ENCODE data around the gene FOXD2.

FOXD2 gene

DNA sequence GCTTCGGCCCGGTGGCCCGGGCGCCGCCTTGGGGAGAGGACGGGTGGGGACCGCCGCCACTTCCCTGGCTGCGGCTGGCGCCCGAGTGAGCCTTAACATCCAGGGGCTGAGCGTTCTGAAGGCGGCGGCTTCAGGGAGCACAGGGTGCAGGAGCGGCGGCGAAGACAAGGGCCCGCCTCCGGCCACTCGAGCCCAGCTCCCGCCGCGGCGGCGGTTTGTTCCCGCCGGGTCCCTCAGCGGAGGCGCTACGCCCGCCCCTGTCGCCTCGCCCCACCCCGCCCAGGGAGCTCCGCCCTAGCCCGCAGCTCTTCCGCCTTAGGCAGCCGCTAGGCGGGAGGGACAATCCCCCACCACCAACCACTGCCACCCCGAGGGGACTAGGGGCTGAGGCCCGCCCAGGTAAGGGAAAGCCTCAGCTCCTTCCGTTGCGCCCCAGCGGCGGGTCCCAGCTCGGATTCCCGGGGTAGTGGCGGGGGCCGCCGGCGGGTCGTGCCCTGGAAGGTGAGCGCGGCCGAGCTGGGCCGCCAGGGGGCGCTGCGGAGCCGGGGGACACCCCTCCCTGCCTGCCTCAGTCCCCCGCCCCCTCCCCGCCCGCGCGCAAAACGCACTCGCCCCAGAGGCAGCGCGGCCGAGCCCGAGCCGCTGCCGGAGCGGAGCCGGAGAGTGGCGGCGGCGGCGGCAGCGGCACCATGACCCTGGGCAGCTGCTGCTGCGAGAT lies at the start of gene FOXD2:
Gene FOXD2 (plus strand): TSS at position 598 of the 718 bp plus-strand sequence. CDS start 92 bp downstream, at position 690.
- intact Hi-C loops (cut with DNase I) = no loop called here
- DNase-seq = peak in 8 of 10 donors; percentile 48 to 92 (median 70)

DNA sequence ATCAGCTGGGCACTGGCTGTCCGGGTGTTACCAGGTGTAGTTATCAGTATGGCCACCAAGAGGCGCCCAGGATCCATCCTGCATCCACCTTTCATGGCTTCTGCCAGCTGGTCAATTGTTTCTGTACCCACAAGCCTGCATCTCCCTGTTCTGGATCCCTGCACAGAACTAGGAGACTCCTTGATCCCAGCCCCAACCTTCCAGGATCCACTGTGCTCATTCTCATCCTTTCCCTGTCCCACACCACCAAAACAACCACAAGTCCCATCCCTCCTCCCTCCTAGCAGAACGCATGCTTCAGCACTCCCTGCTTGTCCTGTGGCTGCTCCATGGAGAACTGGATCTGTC lies 49.0 kb upstream of the FOXD2 start:
- intact Hi-C loops (cut with DNase I) = no loop called here
- peak; percentile 45 to 94 (median 67) for DNase-seq

DNA sequence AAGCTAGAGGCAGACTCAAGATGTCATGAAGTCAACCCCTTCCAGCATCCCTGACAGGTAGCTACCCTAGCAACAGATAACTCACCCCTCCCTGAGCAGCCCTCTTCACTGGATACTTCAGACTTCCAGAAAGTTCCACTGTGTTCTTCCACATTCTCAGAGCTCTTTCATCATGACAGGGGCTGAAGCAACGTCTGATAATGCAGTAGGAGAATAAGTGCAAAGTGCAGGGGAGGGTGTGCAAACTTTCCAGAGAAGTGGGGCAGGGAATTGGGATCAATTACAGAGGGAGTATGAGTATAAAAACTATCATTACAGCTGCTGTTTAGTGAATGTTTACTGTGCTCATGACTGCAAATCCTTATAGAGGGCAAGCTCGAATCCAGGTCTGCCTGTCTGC lies 48.1 kb upstream of the FOXD2 start:
- intact Hi-C loops (cut with DNase I) = loop anchor here (5.0 kb wide), 1 partner anchor 323 kb away; no protein-coding TSS in a partner anchor
- DNase-seq = no peak

DNA sequence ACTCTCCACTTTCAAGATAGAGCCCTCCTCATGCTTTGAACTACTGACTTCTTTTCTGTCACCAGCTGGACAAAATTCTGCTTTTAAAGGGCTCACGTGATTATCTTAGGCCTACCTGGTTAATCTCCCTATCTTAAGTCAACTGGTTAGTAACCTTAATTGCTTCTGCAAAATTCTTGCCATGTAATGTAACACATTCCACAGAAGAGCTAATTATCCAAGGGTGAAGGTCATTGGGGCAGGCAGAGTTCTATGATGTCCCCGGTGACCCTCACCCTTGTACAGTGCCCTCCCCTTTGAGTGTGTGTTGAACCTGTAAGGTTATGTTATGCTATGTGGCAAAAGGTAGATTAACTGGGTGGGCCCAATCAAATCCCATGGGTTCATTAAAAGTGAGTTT lies 47.0 kb upstream of the FOXD2 start:
- intact Hi-C loops (cut with DNase I) = loop anchor here (5.0 kb wide), 1 partner anchor 321 kb away; no protein-coding TSS in a partner anchor
- DNase-seq = no peak

DNA sequence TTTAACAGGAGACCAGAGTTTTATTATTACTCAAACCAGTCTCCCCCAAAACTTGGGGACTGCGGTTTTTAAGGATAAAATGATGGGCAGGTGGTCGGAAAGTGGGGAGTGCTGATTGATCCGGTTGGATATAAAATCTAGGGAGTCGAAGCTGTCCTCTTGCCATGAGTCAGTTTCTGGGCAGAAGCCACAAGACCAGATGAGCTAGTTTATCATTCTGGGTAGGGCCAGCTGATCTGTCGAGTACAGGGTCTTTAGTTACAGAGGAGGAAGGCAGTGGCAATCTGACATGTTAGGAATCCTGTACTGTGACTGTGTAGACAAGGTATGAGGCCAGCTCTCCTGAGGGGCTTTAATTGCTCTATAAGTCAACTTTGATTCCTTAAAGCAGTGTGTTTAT lies 44.7 kb upstream of the FOXD2 start:
- intact Hi-C loops (cut with DNase I) = loop anchor here (5.0 kb wide), 1 partner anchor 319 kb away; no protein-coding TSS in a partner anchor
- no peak for DNase-seq

DNA sequence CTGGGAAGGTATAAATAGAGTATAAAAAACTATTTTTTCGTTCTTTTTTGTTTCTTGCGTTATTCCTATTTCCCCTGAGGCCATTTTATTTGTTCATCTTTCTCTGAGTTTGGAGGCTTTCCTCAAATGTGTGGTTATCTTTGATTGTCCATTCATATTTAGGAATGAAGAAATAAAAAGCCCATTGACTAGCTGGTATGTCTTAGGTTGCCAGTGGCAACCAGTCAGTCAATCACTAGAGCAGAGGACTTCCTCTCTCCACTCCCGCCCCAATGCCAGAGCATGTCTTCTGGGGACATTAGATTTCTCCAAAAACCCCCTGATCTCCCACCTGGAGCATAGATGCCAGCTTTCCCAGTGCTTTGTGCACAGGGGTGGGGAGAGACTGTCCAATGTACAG lies 42.4 kb upstream of the FOXD2 start:
- DNase-seq = no peak
- intact Hi-C loops (cut with DNase I) = no loop called here

DNA sequence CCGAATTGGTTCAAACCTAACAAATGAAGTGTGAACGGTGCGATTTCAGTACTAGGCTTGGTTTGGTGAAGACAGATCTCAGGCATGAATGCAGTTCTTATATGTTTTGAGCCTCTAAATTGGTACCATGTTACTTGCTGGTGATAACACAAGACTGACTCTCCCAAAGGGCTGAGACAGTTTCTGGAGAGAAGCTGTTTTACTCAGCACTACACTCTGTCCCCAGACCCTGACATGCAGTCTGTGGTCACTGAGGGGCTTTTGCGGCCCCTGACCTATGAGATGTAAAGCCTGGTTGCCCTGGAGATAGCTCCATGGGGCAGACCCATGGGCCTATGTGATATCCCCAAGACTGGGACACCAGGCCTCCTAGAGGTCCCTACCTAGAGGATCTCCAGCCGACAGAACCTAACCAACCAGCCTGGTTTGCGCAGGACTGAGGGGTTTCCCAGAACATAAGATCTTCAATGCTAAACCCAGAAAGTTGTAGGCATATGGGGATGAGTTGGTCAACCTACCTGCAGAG lies 41.1 kb upstream of the FOXD2 start:
- DNase-seq = no peak
- intact Hi-C loops (cut with DNase I) = no loop called here

DNA sequence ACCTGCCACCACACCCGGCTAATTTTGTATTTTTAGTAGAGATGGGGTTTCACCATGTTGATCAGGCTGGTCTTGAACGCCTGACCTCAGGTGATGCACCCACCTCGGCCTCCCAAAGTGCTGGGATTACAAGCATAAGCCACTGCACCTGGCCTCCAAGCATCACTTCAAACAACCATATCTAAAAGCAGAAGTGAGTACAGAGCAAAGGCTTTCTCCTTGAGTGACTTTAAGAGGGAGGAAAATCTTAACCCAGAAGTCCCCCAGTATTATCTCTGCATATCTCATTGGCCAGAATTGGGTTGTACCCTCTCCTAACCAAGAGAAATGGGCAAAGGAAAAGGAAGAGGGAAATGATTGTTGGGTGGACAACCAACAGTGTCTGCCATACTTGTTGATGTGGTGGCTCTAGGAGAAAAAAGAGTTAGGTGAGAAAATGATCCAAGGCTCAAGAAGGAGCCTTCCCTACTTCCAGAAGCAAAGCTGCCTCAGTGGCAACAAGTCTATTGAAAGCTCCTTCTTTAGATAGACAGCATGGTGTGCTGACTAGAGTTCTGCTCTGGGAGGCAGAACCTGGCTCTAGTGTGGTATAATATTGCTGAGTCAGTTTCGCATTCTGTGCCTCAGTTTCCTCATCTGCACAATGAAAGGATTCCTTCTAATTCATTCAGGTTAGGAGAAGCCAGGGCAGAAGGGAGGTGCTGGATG lies 38.6 kb upstream of the FOXD2 start:
- intact Hi-C loops (cut with DNase I) = no loop called here
- DNase-seq = no peak

DNA sequence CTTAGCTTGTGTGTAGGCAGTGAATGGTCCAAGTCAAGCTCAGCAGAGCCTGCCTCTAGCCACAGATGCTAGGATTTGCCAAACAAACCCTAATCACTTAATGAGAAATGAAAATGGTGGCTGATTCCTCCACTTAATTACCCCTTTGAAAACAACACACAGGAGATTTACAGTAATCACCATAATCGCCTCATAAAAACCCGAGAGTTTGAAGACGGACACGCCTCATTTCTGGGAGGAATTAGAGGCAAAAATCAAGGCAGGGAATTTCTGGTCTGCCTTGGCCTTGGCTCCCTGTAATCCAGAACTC lies 38.0 kb upstream of the FOXD2 start:
- intact Hi-C loops (cut with DNase I) = no loop called here
- no peak for DNase-seq

DNA sequence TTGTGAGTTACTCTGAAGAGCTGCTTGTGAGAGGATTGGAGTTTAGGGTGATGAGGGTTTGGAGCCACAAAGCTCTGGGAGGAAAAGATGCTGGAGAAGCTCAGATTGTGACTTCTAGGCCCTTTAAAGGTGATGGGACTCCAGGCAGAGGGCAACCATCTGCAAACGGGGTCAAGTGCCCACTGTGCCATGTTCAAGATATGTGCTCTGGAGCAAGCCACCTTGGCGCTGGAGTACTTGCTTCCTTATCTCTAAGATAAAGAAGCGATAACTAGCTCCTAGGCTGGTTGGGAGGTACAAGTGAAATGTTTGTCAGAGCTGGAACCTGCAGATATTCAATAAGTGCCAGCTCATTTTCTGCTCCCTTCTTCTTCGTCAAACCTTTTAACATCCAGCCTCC lies 36.1 kb upstream of the FOXD2 start:
- no peak for DNase-seq
- intact Hi-C loops (cut with DNase I) = no loop called here

DNA sequence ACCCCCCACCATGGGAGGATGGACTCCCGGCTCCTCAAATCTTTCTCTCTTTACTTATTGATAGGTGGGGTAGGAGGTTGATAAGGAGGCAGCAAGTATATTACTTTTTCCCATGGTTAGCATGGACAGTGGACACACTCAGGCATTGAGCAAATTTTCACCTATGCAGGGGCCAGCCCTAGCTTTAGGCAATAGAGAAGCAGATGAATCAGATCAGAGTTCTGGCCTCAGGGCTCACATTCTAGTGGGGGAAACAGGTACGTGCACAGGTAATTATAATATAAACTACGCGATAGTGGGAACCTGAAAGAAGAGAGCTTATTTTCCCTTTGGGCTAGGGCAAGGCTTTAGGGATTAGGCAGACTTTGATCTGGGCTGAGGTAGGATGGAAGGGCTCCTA lies 35.3 kb upstream of the FOXD2 start:
- intact Hi-C loops (cut with DNase I) = no loop called here

DNA sequence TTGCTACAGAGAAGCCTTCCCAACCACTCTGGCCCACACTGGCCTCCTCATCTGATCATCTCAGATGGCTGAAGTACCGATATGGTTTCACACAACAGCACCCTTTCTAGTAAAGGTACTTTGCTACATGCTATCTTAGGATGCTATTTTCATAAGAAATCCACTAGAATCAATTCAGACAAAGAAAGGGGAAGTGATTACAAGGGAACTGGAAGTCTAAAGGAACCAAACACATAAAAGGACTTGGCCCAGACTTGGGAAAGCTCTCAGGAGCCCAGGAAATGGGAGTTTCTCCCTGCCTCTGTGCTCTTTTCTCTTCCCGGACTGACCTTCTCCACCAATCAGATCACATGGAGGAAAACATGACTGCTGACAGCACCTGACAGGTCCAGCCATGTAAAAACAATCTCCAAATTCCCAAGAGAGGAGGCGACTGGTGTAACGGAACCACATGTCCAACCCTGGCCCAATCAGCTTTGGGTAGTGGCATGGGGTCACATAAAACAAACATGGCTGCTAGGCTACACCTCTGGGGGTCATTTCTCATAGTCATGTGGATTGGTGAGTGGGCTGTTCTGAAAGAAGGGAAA lies 34.4 kb upstream of the FOXD2 start:
- intact Hi-C loops (cut with DNase I) = no loop called here
- peak in 1 of 10 donors; percentile 31 for DNase-seq

More for the DNA sequence above, 35.3 kb upstream of the FOXD2 start:
- no peak for DNase-seq

DNA sequence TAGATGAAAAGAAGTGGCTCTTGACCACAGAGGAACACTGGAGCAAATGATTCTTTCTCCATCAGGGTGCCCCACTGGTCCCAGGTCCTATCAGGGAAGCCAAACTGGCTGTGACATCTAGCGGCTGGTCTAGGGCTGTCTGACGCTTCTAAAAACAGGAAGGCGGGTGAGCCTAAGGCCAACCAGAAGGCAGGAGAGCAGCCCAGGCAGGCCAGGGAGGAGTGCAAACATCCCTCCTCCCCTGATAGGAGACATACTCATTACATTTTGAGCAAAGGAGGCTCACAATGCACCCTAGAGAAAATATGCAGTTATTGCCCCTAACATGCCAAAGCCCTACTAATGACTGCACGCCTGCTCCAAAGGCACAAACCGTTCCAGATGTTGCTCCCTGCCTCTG lies 32.1 kb upstream of the FOXD2 start:
- peak in 1 of 10 donors; percentile 43 for DNase-seq
- intact Hi-C loops (cut with DNase I) = no loop called here

DNA sequence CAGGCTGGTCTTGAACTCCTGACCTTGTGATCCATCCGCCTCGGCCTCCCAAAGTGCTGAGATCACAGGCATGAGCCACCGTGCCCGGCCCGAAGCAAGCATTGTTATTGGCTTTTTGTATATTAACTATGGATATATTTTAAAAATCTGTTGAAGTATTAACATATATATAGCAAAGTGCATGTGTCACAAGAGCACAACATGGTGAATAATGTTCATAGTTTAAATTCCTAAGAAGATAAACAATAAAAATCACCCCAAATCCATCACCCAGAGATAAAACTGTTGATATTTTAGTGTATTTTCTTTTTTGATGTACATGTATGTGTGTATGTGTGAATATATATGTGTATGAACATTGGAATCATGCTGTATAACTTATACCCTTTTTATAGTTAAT lies 30.9 kb upstream of the FOXD2 start:
- intact Hi-C loops (cut with DNase I) = no loop called here
- peak in 1 of 10 donors; percentile 20 for DNase-seq

DNA sequence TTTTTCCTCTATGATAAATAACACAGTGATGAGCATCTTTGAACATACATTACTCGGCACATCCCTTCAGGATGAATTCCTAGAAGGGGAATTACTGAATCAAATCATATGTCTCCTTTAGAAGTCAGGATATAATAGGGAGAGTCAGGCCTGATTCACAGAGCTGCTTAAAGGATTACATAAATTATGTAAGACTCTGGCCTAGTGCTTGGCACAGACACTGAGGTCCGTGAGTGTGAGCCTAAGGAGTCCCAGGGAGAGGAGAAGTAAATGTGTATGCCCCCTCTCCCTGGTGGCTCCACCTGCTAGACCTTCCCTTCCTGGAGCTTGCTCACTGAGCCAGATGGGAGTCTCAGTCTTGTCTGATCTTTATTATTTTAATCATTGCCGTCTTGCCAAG lies 30.4 kb upstream of the FOXD2 start:
- DNase-seq = peak in 1 of 10 donors; percentile 12
- intact Hi-C loops (cut with DNase I) = no loop called here

DNA sequence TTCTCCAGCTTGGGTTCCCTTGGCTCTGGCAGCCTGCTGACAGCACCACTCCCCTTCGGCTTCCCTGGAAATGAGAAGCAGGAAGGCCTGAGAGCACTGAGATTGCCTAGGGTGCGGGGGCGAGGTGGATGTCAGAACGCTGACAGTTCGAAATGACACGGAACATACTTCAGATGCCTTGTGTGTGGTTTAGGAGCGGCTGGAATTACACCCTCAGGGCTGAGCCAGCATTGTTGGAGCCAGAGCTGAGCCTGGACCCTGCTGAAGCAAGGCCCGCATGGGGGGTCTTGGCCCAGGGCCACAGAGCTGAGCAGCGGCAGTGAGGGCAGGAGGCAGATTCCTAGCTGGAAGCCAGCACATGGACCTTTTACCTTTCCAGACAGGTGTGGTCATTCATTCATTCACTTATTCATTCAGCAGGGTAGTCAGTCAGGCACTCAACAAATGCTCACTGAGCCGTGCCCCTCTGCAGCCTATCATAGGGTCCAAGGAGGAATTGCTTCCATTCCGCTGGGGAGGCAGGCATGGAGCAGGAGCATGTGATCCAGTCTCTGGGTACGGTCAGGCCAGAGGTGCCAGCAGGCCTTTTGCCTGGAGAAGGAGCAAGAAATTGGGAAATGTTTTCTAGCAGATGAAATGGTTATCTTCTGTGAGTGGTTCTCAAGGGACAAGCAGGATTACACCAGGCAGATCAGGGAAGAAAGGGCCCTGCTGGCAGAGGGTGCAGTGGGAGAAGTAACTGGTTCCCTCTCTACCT lies 28.4 kb upstream of the FOXD2 start:
- intact Hi-C loops (cut with DNase I) = no loop called here
- DNase-seq = peak in 1 of 10 donors; percentile 69

DNA sequence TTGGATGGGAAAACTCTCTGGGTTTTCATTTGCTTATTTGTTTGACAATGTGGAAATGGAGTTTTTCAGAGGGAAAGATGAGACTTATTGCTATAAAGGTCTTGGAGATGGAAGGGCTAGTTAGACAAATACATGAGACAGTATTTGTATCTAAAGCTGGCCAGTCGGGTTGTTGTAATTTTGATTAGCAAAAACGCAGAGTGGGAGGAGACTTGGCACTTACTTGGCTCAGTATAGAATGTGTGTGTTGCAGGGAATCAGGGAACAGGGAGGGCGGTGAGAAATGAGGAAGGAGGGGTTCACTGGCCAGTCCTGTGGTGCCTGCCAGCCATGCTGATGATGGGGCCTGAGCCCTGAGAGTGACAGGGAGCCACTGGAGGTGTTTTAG lies 27.8 kb upstream of the FOXD2 start:
- intact Hi-C loops (cut with DNase I) = no loop called here
- DNase-seq = no peak

DNA sequence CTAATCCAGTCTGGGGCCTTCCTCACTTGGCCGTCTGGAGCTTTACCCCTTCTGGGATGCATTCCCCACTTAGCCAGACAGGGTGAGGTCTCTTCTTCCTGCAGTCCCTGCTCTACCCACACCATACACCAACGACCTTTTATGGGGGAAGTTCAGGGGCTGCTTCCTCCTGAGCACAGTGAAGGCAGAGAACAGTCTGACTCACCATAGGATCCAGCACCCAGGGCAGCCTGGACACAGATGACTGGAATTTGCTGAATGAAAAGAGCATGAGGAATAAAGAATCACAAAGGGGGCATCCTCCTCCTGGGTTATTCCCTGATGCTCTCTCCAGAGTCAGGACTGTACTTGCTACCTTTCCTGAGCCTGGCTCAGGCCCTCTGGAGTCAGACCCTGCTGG lies 26.4 kb upstream of the FOXD2 start:
- peak in 1 of 10 donors; percentile 43 for DNase-seq
- intact Hi-C loops (cut with DNase I) = no loop called here

DNA sequence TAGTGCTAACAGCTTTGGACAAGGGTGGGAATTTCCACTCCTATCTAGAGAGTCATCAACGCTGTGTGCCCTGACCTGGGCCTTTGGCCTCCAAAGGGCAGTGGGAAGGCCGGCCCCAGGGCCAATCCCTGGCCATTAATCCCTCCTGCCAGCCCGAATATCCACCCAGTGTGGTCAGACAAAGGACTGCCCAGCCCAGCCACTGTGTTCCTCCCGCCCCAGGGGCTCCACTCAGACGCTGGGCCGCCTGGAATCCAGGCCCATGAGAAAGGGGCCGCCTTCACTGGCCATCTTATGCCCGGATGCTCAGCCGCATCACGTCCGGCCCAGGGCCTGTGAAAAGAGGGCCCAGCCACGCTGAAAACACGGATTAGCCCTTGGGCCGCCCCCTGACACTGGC lies 25.4 kb upstream of the FOXD2 start:
- intact Hi-C loops (cut with DNase I) = no loop called here
- DNase-seq = peak in 1 of 10 donors; percentile 72

DNA sequence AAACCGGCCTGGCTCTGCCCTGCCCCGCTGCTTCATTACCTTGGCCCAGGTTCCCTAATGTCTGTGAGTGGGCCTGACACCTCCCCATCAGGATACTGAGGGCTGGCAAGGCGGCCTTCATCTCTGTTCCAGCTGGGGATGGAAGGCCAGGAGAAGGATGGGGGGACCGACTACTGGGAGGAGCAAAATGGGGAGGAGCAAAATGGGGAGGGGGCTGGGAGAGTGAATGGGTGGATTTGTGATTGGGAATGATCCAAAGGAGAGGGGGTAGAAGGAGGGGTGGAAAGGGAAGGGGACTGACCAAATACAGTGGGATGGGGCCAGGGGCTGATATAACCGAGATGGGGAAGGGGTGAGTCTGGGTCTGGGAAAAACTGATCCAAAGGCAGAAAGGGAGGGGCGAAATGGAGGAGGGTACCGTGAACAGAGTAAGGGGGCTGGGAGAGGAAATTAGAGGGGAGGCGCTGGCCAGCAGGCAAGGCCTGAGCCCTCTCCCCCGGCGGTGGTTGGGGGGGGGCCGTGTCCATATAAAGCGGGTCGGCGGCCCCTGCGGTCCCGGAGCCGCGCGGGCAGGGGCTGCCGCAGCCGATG lies 22.0 kb upstream of the FOXD2 start, which contains the start of gene FOXE3:
Gene FOXE3 (plus strand): TSS at position 558 of the 591 bp plus-strand sequence. CDS start 31 bp downstream, at position 589.
- DNase-seq = peak in 1 of 10 donors; percentile 24
- intact Hi-C loops (cut with DNase I) = no loop called here

All from posterior cingulate gyrus (tissue), 11 donors.